Fibroblast of gingiva (primary cell): ENCODE data around the gene OR51A4.
"Not testable (repeated sequence)": the region's sequence is repeated elsewhere in the genome, so short reads cannot be mapped to it uniquely, and the experiment has no call there.

Experiments
- DNase-seq: peaks from one replicate; pipeline ENCODE4 v3.0.0-alpha.2; 2011; ENCODE audit warnings: low read depth

The OR51A4 gene, protein sequence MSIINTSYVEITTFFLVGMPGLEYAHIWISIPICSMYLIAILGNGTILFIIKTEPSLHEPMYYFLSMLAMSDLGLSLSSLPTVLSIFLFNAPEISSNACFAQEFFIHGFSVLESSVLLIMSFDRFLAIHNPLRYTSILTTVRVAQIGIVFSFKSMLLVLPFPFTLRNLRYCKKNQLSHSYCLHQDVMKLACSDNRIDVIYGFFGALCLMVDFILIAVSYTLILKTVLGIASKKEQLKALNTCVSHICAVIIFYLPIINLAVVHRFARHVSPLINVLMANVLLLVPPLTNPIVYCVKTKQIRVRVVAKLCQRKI

GRCh38 chr11:4947505-4947904 is at the start of gene OR51A4:
Gene OR51A4, minus strand, starts transcription at chr11:4947605. Its CDS starts 505 bp downstream, at chr11:4947100.
- DNase-seq, result no peak

DNA sequence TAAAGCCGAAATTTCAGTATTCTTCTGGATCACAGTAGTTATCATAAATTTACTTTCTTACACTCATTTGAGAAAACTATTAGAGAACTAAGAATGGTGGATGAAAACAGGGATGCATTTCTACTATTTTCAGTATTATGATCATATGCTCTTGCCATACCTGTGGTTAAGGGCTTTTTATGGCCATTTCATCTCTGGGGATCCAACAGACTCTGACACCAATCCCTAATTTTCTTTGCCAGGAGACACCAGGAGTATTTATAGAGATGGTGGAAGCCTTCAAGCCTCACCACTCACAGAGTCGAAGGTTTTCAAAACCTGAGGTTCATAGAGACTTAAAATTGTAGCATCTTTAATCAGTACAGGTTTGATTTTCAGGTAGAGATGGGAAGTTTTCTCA is 47.1 kb upstream of the OR51A4 start, which contains the start of gene OR51L1:
Gene OR51L1, plus strand, starts transcription at position 301 of the 400 bp plus-strand sequence. CDS start 4,132 bp downstream, outside the sequence.
- DNase-seq, result no peak

GRCh38 chr11:4991060-4991459 is 43.7 kb upstream of the OR51A4 start:
- DNase-seq, result no peak

- DNase-seq, result no peak
Observed at GRCh38 chr11:4983841-4984240, 36.4 kb upstream of the OR51A4 start.

DNA sequence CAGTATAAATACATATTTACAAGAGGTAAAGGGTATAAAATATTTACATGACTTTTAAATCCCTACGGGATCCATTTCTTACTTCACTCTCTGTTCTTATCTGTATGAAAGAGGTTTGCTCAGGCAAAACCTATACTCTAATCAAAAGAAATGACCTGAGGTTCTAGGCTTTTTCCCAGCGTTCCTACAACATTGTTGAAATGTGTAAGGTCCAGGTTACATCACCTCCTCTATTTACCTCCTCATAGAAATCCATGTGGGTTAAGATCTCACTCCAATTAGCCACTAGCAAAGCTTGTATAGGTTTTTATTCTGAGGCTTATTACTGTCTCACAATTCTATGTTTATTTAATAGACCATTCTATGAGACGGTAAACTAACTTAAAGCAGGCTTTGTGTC is 35.3 kb upstream of the OR51A4 start:
- DNase-seq, result no peak

- DNase-seq, result no peak
Observed at GRCh38 chr11:4979036-4979435, 31.6 kb upstream of the OR51A4 start.

DNA sequence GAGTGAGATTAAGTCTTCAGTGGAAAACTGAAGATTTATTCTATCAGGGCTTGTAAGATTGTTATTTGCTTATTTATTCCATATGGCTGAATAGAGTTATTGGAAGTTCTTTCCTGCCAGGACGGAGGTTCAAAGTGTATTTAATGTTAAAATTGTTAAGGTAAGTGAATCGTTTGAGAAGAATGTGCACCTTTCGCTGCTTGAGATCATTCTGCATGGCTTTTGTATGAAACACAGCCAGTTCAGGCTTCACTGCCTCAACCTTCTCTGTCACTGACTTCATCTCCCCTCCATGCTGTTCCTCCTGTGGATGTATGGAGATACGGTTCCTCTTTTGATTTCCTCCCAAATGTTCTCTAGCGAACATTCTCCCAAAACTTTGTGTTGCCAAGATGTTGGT is 28.0 kb upstream of the OR51A4 start:
- DNase-seq, result no peak

- no peak for DNase-seq
Observed at GRCh38 chr11:4962816-4963215, 15.4 kb upstream of the OR51A4 start.

- no peak for DNase-seq
Observed at GRCh38 chr11:4960877-4961276, 13.5 kb upstream of the OR51A4 start.

GRCh38 chr11:4957396-4957795 is 10.0 kb upstream of the OR51A4 start:
- no peak for DNase-seq

DNA sequence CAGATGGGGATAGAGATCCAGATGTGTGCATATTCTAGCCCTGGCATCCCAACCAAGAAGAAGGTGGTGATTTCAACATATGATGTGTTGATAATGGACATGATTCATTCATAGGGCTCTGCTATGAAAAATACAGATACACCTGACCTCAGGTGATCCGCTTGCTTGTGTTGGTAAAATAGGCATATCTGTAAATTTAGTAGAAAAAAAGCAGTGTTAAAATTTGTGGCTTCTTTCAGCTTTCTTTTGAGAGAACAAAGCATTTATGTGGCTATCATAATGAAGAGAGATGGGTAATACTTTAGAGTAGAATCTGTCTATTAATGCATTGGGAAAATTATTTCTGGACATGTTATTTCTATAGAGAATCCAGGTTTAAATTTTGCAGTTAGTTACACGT is 8.2 kb upstream of the OR51A4 start, which contains the start of gene OR51A2:
Gene OR51A2, minus strand, starts transcription at position 101 of the 400 bp plus-strand sequence. Its CDS starts 0 bp downstream, at position 101.
- DNase-seq, result not testable (repeated sequence)

- no peak for DNase-seq
Observed at GRCh38 chr11:4936745-4937144, 10.7 kb downstream of the OR51A4 start.

DNA sequence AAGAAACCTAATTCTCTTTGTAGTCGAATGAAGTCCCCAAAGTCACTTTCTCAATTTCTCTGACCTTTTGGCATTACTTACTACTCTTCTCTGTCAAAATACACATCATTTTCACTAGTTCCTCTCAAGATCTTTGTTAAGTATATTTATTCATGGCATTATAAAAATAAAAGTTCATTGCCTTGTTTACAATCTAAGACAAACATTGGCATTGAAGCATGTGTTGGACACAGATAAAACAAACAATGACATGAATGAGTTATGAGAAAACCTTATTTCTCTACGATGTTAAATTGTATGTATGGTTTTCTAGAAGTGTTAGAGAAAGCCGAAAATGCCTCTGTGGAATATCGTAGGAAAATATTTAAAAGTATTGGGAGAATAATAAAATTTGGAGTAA is 14.7 kb downstream of the OR51A4 start:
- DNase-seq, result no peak

GRCh38 chr11:4926608-4927007 is 20.8 kb downstream of the OR51A4 start:
- no peak for DNase-seq

GRCh38 chr11:4924239-4924638 is 23.2 kb downstream of the OR51A4 start, which contains the start of gene OR51G1:
Gene OR51G1, minus strand, starts transcription at chr11:4924339. Its CDS starts 0 bp downstream, at chr11:4924339.
- no peak for DNase-seq

- no peak for DNase-seq
Observed at GRCh38 chr11:4922304-4922703, 25.1 kb downstream of the OR51A4 start.

- no peak for DNase-seq
Observed at GRCh38 chr11:4921796-4922195, 25.6 kb downstream of the OR51A4 start.

GRCh38 chr11:4919250-4919649 is 28.2 kb downstream of the OR51A4 start, which contains the start of gene OR51G2:
Gene OR51G2, minus strand, starts transcription at chr11:4919350. Its CDS starts 3,687 bp downstream, at chr11:4915663.
- no peak for DNase-seq

GRCh38 chr11:4916581-4916980 is 30.8 kb downstream of the OR51A4 start:
- no peak for DNase-seq

DNA sequence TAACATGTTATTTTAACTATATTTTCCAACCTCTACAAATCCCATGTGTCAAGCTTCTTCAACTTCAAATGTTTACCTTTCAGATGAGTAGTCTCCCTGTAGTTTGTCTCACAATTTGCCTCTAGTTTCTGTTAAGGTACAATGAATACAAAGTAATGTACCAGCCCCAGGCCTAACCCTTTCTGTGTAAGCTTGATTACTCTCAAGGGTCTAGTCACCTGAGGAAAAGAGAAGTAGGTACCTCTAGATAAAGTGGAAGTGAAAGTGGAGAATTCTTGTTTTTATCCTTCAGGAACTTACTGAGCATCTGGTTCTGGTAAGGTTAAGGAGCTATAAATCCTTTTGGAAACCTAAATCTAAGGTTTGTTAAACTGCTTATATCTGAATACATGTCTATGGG is 43.9 kb downstream of the OR51A4 start, which contains the start of gene OR51A7:
Gene OR51A7, plus strand, starts transcription at position 300 of the 400 bp plus-strand sequence. CDS start 3,587 bp downstream, outside the sequence.
- DNase-seq, result no peak
